ENCODE measurements around the gene ABHD1. TPM values are rescaled to one million over a fixed set of nuclear protein-coding genes. Genes with fewer than 3 reads are reported as not detected.

The ABHD1 gene
- polyA plus RNA-seq, 1 donor (not counting 4 experiments of a cell fraction or from before 2014, with no cell fraction given), result not detected

DNA sequence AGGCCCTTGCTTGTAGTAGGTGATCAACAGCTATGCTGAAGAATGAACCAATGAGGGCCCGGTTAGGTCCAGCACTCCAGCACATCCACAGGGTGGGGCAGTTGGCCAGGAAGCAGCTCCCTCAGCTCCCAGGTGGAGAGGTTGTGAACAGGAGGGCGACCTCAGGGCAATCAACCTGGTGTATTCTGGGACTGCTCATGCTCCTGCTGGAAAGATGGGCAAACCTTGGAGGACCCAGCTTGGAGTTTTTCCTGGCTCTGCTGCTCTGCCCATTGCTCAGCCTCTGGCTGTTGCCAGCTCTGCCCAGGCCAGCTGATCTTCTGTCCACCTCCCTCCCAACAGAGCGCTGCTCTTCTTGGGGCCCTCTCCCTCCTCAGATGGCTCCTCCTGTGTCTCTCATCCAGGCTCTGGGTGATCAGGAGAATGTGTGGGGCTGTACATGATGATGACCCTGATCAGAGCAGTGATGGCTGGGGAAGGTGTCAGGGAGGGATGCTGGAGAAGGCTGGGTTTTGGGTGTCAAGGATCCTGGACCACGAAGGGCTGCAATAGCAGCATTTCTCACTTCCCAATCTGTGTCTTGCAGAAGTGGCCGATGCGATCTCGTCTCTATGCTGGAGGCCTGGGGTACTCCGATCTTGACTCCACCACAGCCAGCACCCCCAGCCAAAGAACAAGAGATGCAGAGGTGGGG is 28.6 kb downstream of the ABHD1 start:
- TF ChIP-seq, protein P1, sequence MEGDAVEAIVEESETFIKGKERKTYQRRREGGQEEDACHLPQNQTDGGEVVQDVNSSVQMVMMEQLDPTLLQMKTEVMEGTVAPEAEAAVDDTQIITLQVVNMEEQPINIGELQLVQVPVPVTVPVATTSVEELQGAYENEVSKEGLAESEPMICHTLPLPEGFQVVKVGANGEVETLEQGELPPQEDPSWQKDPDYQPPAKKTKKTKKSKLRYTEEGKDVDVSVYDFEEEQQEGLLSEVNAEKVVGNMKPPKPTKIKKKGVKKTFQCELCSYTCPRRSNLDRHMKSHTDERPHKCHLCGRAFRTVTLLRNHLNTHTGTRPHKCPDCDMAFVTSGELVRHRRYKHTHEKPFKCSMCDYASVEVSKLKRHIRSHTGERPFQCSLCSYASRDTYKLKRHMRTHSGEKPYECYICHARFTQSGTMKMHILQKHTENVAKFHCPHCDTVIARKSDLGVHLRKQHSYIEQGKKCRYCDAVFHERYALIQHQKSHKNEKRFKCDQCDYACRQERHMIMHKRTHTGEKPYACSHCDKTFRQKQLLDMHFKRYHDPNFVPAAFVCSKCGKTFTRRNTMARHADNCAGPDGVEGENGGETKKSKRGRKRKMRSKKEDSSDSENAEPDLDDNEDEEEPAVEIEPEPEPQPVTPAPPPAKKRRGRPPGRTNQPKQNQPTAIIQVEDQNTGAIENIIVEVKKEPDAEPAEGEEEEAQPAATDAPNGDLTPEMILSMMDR (optimal IDR thresholded peaks at IDR 0.05 in 1 of 3, IDR thresholded peaks at IDR 0.05 in 1 of 3, conservative IDR thresholded peaks at IDR 0.05 in 1 of 3; ENCODE audit: extremely low read depth in 1 of 3, insufficient read depth in 2 of 3, low read length in 3 of 3), result peak in 1 of 3 experiments; percentile 35
- no peak for TF ChIP-seq EZH2 (IDR thresholded peaks at IDR 0.05; ENCODE audit: low read length)

DNA sequence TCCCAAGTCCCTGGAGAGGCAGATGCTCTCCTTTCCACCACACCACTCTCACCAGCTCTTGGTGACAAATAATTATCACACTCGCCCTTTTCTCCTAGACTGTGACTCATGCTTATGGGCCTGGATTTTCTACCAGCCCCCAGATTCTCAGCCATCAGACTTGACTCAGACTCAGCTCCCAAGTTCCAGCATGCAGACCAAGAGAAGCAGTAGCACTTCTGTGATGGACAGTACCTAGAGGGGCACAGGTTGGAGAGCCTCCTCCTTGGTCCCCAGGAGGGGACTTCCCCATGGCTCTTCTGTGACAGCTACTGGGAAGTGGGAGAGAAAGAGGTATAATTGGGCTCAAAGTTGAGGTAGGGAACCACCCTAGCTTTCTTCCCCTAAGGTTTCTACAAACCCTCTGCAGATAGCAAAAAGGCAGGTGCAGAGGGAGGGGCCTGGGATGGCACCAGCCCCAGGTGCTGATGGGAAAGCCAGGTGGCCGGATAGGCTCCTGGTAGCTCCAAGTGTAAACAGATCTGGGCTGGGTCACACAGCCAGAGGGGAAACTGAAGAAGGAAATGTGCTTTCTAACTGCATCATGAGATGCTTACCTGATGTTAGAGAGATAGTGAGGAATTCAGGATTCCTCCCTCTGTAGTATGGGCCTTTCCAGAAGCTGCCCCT is 29.3 kb downstream of the ABHD1 start:
- no peaks in the 10 kb centered on the region for H3K36me3 ChIP-seq (ENCODE audit: control insufficient read depth in 2 of 2, extremely low read depth in 1 of 2, insufficient read depth in 2 of 2, low read length in 2 of 2)
- no peak overlapping the region for H3K4me3 ChIP-seq (ENCODE audit: control insufficient read depth in 2 of 3, extremely low read depth in 1 of 3, insufficient read depth in 2 of 3, low read depth in 1 of 3, low read length in 3 of 3)
- H3K9ac ChIP-seq (ENCODE audit: control insufficient read depth, extremely low read depth, insufficient read depth, low read length), result no peak overlapping the region
- H3K4me2 ChIP-seq (ENCODE audit: control insufficient read depth, extremely low read depth, insufficient read depth, low read depth, low read length), result no peak overlapping the region
- H3K9me3 ChIP-seq (ENCODE audit: control insufficient read depth, low read depth, low read length), result no peaks in the 10 kb centered on the region
- DNase-seq (ENCODE audit: low read depth, low spot score), result no peak
- no peaks in the 10 kb centered on the region for H3K9me1 ChIP-seq (ENCODE audit: control insufficient read depth, extremely low read depth, insufficient read depth, low read length)
- H3K27me3 ChIP-seq (ENCODE audit: control insufficient read depth, extremely low read depth, insufficient read depth, low read length), result peaks cover 7% of the 10 kb centered on the region
- no peak for TF ChIP-seq EZH2 (IDR thresholded peaks at IDR 0.05; ENCODE audit: low read length)
- TF ChIP-seq, protein P1 (optimal IDR thresholded peaks at IDR 0.05 in 1 of 3, IDR thresholded peaks at IDR 0.05 in 1 of 3, conservative IDR thresholded peaks at IDR 0.05 in 1 of 3; ENCODE audit: extremely low read depth in 1 of 3, insufficient read depth in 2 of 3, low read length in 3 of 3), result no peak
- peaks cover 5% of the 10 kb centered on the region for H3K4me1 ChIP-seq (ENCODE audit: control insufficient read depth, extremely low read depth, insufficient read depth, low read length)
- no peaks in the 10 kb centered on the region for H4K20me1 ChIP-seq (ENCODE audit: control insufficient read depth, extremely low read depth, insufficient read depth, low read length)
- no peaks in the 10 kb centered on the region for H3K79me2 ChIP-seq (ENCODE audit: control insufficient read depth, insufficient read depth, low read length)
- no peak for FAIRE-seq
- dilution Hi-C loops (cut with MboI; ENCODE audit: extremely low pct_ligation_motif_present, low sequenced_read_pairs), result no loop called here
- H2AFZ ChIP-seq (ENCODE audit: control insufficient read depth, low read length), result no peak overlapping the region
- no peak overlapping the region for H3K27ac ChIP-seq (ENCODE audit: control insufficient read depth, insufficient read depth, low read length)

More for the DNA sequence above, 28.6 kb downstream of the ABHD1 start:
- H3K4me1 ChIP-seq (ENCODE audit: control insufficient read depth, extremely low read depth, insufficient read depth, low read length), result peaks cover 5% of the 10 kb centered on the region
- no peaks in the 10 kb centered on the region for H3K36me3 ChIP-seq (ENCODE audit: control insufficient read depth in 2 of 2, extremely low read depth in 1 of 2, insufficient read depth in 2 of 2, low read length in 2 of 2)
- H3K9ac ChIP-seq (ENCODE audit: control insufficient read depth, extremely low read depth, insufficient read depth, low read length), result no peak overlapping the region
- peaks cover 7% of the 10 kb centered on the region for H3K27me3 ChIP-seq (ENCODE audit: control insufficient read depth, extremely low read depth, insufficient read depth, low read length)
- dilution Hi-C loops (cut with MboI; ENCODE audit: extremely low pct_ligation_motif_present, low sequenced_read_pairs), result no loop called here
- no peak overlapping the region for H3K4me3 ChIP-seq (ENCODE audit: control insufficient read depth in 2 of 3, extremely low read depth in 1 of 3, insufficient read depth in 2 of 3, low read depth in 1 of 3, low read length in 3 of 3)
- H3K79me2 ChIP-seq (ENCODE audit: control insufficient read depth, insufficient read depth, low read length), result no peaks in the 10 kb centered on the region
- H3K9me3 ChIP-seq (ENCODE audit: control insufficient read depth, low read depth, low read length), result no peaks in the 10 kb centered on the region
- FAIRE-seq, result no peak
- H3K27ac ChIP-seq (ENCODE audit: control insufficient read depth, insufficient read depth, low read length), result no peak overlapping the region
- no peaks in the 10 kb centered on the region for H4K20me1 ChIP-seq (ENCODE audit: control insufficient read depth, extremely low read depth, insufficient read depth, low read length)
- H3K9me1 ChIP-seq (ENCODE audit: control insufficient read depth, extremely low read depth, insufficient read depth, low read length), result no peaks in the 10 kb centered on the region
- H3K4me2 ChIP-seq (ENCODE audit: control insufficient read depth, extremely low read depth, insufficient read depth, low read depth, low read length), result no peak overlapping the region
- DNase-seq (ENCODE audit: low read depth, low spot score), result no peak
- no peak overlapping the region for H2AFZ ChIP-seq (ENCODE audit: control insufficient read depth, low read length)
